HL-60 (cell line): ENCODE data around the gene ENDOV.

Experiments used
- DNase-seq, 2 experiments: peaks; one replicate each; pipeline ENCODE4 v3.0.0-alpha.2; 2010 to 2020; ENCODE audit warnings: low read depth in 1 of 2, low spot score in 1 of 2
- H3K27ac ChIP-seq: fragments of 250-450 bp; sonication (Bioruptor Pico); replicated peaks from 2 replicates; pipeline ENCODE4 v1.5.1; 2020; ENCODE audit warnings: mild to moderate bottlenecking, moderate library complexity
- H3K27me3 ChIP-seq: fragments of 250-450 bp; sonication (Bioruptor Pico); 2 replicates; pipeline ENCODE4 v1.5.1; 2021; ENCODE audit warnings: mild to moderate bottlenecking, moderate library complexity; ENCODE audit not compliant: insufficient read depth, poor library complexity, severe bottlenecking
- H3K4me3 ChIP-seq: replicated peaks from 2 replicates; pipeline ENCODE4 v1.5.1; 2011; ENCODE audit warnings: mild to moderate bottlenecking, control low read depth, low read length; ENCODE audit not compliant: insufficient read depth
- CTCF ChIP-seq: IDR thresholded peaks from one replicate; pipeline ENCODE4 v1.5.1; 2011; ENCODE audit warnings: low read length, control low read depth, inconsistent platforms; ENCODE audit not compliant: insufficient read depth
- GABPA ChIP-seq: IDR thresholded peaks from 2 replicates; pipeline ENCODE4 v1.6.1; 2012; ENCODE audit warnings: low read depth
- POLR2AphosphoS5 ChIP-seq: IDR thresholded peaks from 2 replicates; pipeline ENCODE4 v1.6.1; 2012; ENCODE audit warnings: low read depth
- REST ChIP-seq: IDR thresholded peaks from 2 replicates; pipeline ENCODE4 v1.6.1; 2012; ENCODE audit warnings: low read depth; ENCODE audit not compliant: insufficient replicate concordance
- SPI1 ChIP-seq: IDR thresholded peaks from 2 replicates; pipeline ENCODE4 v1.6.1; 2012; ENCODE audit warnings: low read depth, mild to moderate bottlenecking, borderline replicate concordance

Gene ENDOV

GRCh38 chr17:80454557-80455335 is 39.8 kb downstream of the ENDOV start:
- peak overlapping the region; percentile 54 for H3K4me3 ChIP-seq
- peak overlapping the region; percentile 91 for H3K27ac ChIP-seq
- H3K27me3 ChIP-seq: peaks cover 3% of the 10 kb centered on the region
- DNase-seq: peak; percentile 96 to 97
- TF ChIP-seq REST: peak; percentile 65
- peak; percentile 87 for TF ChIP-seq POLR2AphosphoS5
- TF ChIP-seq SPI1: no peak
- TF ChIP-seq GABPA: peak; percentile 81

GRCh38 chr17:80455336-80455710 is 40.4 kb downstream of the ENDOV start:
- peak overlapping the region; percentile 54 for H3K4me3 ChIP-seq
- H3K27me3 ChIP-seq: peaks cover 6% of the 10 kb centered on the region
- no peak for TF ChIP-seq REST
- TF ChIP-seq POLR2AphosphoS5: no peak
- TF ChIP-seq GABPA: no peak
- TF ChIP-seq SPI1: no peak
- no peak for TF ChIP-seq CTCF
- DNase-seq: no peak
- peak overlapping the region; percentile 91 for H3K27ac ChIP-seq

GRCh38 chr17:80455784-80456183 is 40.8 kb downstream of the ENDOV start:
- Histone ChIP-seq H3K27me3 (peaks cover 6% of the 10 kb centered on the region), H3K4me3 (no peak overlapping the region), H3K27ac (no peak overlapping the region)
- TF ChIP-seq GABPA (no peak), CTCF (no peak), POLR2AphosphoS5 (no peak), SPI1 (no peak), REST (no peak)
- no peak for DNase-seq
